Smooth muscle cell (in vitro differentiated cells): ENCODE results near the gene SETD3. TPM values are rescaled to one million over a fixed set of nuclear protein-coding genes. Genes with fewer than 3 reads are reported as not detected.
A peak's percentile ranks its signal among the peaks of the same experiment; 100 is the strongest.

ENCODE experiments used
- DNase-seq: peaks from one replicate; lab custom pipeline; 2025; ENCODE audit not compliant: unreplicated experiment; lab: John Stamatoyannopoulos, UW
- H2AFZ ChIP-seq: fragments of 200-600 bp; sonication (generic); 2 replicates; pipeline ENCODE4 v1.6.0; 2016; ENCODE audit warnings: antibody characterized with exemption, low read depth, mild to moderate bottlenecking
- H3F3A ChIP-seq: fragments of 200-600 bp; sonication (generic); 2 replicates; pipeline ENCODE4 v1.6.0; 2017; ENCODE audit warnings: antibody characterized with exemption, low read depth
- H3K27ac ChIP-seq: fragments of 200-600 bp; sonication (generic); 2 replicates; pipeline ENCODE4 v1.5.1; 2016; ENCODE audit warnings: low read depth, mild to moderate bottlenecking
- H3K27me3 ChIP-seq: fragments of 200-600 bp; sonication (generic); 2 replicates; pipeline ENCODE4 v1.6.1; 2016; ENCODE audit warnings: low read depth, mild to moderate bottlenecking
- H3K36me3 ChIP-seq: fragments of 200-600 bp; sonication (generic); 2 replicates; pipeline ENCODE4 v1.5.1; 2016; ENCODE audit warnings: low read depth
- H3K4me1 ChIP-seq: fragments of 200-600 bp; sonication (generic); 2 replicates; pipeline ENCODE4 v1.5.1; 2016; ENCODE audit warnings: low read depth
- H3K4me2 ChIP-seq: fragments of 200-600 bp; sonication (generic); 2 replicates; pipeline ENCODE4 v1.6.0; 2016; ENCODE audit warnings: mild to moderate bottlenecking
- H3K4me3 ChIP-seq: fragments of 200-600 bp; sonication (generic); 2 replicates; pipeline ENCODE4 v1.5.1; 2016; ENCODE audit warnings: mild to moderate bottlenecking
- H3K79me2 ChIP-seq: fragments of 200-600 bp; sonication (generic); 2 replicates; pipeline ENCODE4 v1.6.0; 2016; ENCODE audit warnings: low read depth, mild to moderate bottlenecking
- H3K9ac ChIP-seq: fragments of 200-600 bp; sonication (generic); 2 replicates; pipeline ENCODE4 v1.6.0; 2016; ENCODE audit warnings: low read depth
- H3K9me3 ChIP-seq: fragments of 200-600 bp; sonication (generic); replicated peaks from 2 replicates; pipeline ENCODE4 v1.5.1; 2016; ENCODE audit warnings: low read depth
- H4K20me1 ChIP-seq: fragments of 200-600 bp; sonication (generic); 2 replicates; pipeline ENCODE4 v1.6.0; 2016; ENCODE audit warnings: low read depth
- WGBS: methylation state at CpG from one replicate; pipeline ENCODE4 v1.1.7; 2016; ENCODE audit warnings: low lambda C conversion rate; 5-methylcytosine and 5-hydroxymethylcytosine counted together
- polyA plus RNA-seq: library from polyadenylated mRNA; unstranded; fragments of >200 nt; fragmentation: Nextera tagmentation; extraction: Ambion mirVana; gene quantifications from 2 replicates; pipeline ENCODE4 v1.2.1, GENCODE V29; 2016
- total RNA-seq: library from RNA; depleted of rRNA; stranded (reverse); fragments of >200 nt; gene quantifications from 2 replicates; pipeline ENCODE4 v1.2.3, GENCODE V29; 2014
- TF ChIP-seq, protein P1 (sequence below): fragments of 200-600 bp; sonication (generic); IDR thresholded peaks from 2 replicates; pipeline ENCODE4 v1.5.1; 2017; ENCODE audit warnings: borderline replicate concordance, mild to moderate bottlenecking, antibody characterized with exemption; ENCODE audit not compliant: insufficient read depth, poor library complexity, severe bottlenecking

Gene SETD3
- total and polyA plus RNA-seq, 2 experiments from 2014 or later: 49.2 to 74.9 TPM

- Histone ChIP-seq H3K4me2 (no peak overlapping the region), H3K27ac (no peak overlapping the region), H4K20me1 (no peaks in the 10 kb centered on the region), H3K79me2 (peaks cover 40% of the 10 kb centered on the region), H2AFZ (no peak overlapping the region), H3K9ac (no peak overlapping the region), H3K4me3 (no peak overlapping the region), H3K27me3 (no peaks in the 10 kb centered on the region), H3K36me3 (no peaks in the 10 kb centered on the region), H3K4me1 (peaks cover 9% of the 10 kb centered on the region), H3F3A (peaks cover 7% of the 10 kb centered on the region), H3K9me3 (no peaks in the 10 kb centered on the region)
- TF ChIP-seq, protein P1, sequence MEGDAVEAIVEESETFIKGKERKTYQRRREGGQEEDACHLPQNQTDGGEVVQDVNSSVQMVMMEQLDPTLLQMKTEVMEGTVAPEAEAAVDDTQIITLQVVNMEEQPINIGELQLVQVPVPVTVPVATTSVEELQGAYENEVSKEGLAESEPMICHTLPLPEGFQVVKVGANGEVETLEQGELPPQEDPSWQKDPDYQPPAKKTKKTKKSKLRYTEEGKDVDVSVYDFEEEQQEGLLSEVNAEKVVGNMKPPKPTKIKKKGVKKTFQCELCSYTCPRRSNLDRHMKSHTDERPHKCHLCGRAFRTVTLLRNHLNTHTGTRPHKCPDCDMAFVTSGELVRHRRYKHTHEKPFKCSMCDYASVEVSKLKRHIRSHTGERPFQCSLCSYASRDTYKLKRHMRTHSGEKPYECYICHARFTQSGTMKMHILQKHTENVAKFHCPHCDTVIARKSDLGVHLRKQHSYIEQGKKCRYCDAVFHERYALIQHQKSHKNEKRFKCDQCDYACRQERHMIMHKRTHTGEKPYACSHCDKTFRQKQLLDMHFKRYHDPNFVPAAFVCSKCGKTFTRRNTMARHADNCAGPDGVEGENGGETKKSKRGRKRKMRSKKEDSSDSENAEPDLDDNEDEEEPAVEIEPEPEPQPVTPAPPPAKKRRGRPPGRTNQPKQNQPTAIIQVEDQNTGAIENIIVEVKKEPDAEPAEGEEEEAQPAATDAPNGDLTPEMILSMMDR: no peak
- no peak for DNase-seq
- 67% methylated on average over 1 of the region's 1 CpG for WGBS
Observed at GRCh38 chr14:99418242-99418641, 62.4 kb downstream of the SETD3 start.

DNA sequence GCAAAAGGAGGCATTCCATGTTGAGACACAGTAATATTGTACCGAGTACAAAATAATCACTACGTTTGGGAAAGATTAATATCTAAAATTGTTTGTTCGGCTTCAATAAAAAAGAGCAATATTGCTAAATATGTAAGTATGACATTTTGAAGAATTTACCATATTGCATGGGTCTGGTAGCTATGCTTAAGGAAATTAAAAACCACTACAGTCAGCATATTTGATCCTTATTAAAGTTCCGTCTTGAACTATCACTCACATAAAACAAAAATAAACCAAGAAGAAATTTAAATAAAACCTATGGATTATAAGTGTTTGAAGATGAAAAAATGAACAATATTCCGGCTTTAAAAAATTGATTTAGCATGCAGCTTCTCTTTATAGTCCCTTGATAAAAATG, 63.8 kb downstream of the SETD3 start:
- Histone ChIP-seq H3K36me3 (no peaks in the 10 kb centered on the region), H3K9ac (no peak overlapping the region), H3K4me3 (no peak overlapping the region), H3K4me2 (no peak overlapping the region), H4K20me1 (no peaks in the 10 kb centered on the region), H2AFZ (no peak overlapping the region), H3K27me3 (no peaks in the 10 kb centered on the region), H3K79me2 (peaks cover 27% of the 10 kb centered on the region), H3K4me1 (peaks cover 20% of the 10 kb centered on the region), H3F3A (peaks cover 17% of the 10 kb centered on the region), H3K9me3 (no peaks in the 10 kb centered on the region), H3K27ac (peak overlapping the region; percentile 97)
- TF ChIP-seq, protein P1: no peak
- WGBS: 92% methylated on average over 5 of the region's 5 CpGs
- DNase-seq: no peak

- TF ChIP-seq, protein P1: peak; percentile 93
- 2% methylated on average over 2 of the region's 2 CpGs for WGBS
- no peak for DNase-seq
Observed at GRCh38 chr14:99415496-99416281, 65.0 kb downstream of the SETD3 start.

DNA sequence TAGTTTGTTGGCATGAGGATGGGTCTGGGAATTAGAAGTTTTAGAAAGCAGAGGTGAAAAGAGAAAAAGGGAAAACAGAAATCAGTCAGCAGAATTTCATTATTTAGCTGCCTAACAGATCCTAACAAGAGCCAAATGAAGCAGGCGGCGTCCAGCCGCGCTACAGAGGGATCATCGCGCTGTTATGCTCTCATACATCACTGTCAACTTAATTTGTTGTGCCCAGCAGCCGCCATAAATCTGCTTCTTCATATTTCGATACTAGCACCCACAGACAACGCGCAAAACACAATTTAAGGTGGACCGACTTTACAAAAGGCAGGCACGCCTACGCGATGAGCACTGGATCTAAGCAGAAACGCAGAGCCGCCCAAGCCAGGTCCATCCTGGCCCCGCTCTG, 66.7 kb downstream of the SETD3 start:
- Histone ChIP-seq H3K36me3 (no peaks in the 10 kb centered on the region), H3K27ac (peak overlapping the region; percentile 97), H3K9me3 (no peaks in the 10 kb centered on the region), H3K4me3 (no peak overlapping the region), H3K4me1 (peaks cover 27% of the 10 kb centered on the region), H3K9ac (peak overlapping the region; percentile 81), H4K20me1 (no peaks in the 10 kb centered on the region), H3F3A (peaks cover 19% of the 10 kb centered on the region), H3K79me2 (peaks cover 29% of the 10 kb centered on the region), H2AFZ (no peak overlapping the region), H3K27me3 (no peaks in the 10 kb centered on the region), H3K4me2 (peak overlapping the region; percentile 78)
- no peak for DNase-seq
- 84% methylated on average over 17 of the region's 17 CpGs for WGBS
- TF ChIP-seq, protein P1: no peak

More at GRCh38 chr14:99415496-99416281, 65.0 kb downstream of the SETD3 start:
- no peaks in the 10 kb centered on the region for H3K27me3 ChIP-seq
- peaks cover 27% of the 10 kb centered on the region for H3K4me1 ChIP-seq
- H3K4me2 ChIP-seq: peak overlapping the region; percentile 5
- H4K20me1 ChIP-seq: no peaks in the 10 kb centered on the region
- no peaks in the 10 kb centered on the region for H3K36me3 ChIP-seq
- H2AFZ ChIP-seq: no peak overlapping the region
- H3K27ac ChIP-seq: peak overlapping the region; percentile 97
- no peaks in the 10 kb centered on the region for H3K9me3 ChIP-seq
- no peak overlapping the region for H3K9ac ChIP-seq
- H3K4me3 ChIP-seq: no peak overlapping the region
- H3F3A ChIP-seq: peaks cover 19% of the 10 kb centered on the region
- H3K79me2 ChIP-seq: peaks cover 35% of the 10 kb centered on the region
